Panc1 (cell line): ENCODE data around the gene NFATC3. TPM values are rescaled to one million over a fixed set of nuclear protein-coding genes. Genes with fewer than 3 reads are reported as not detected.
"Not testable (repeated sequence)": the region's sequence is repeated elsewhere in the genome, so short reads cannot be mapped to it uniquely, and the experiment has no call there.

Source experiments
- ATAC-seq: fragments of 200-7000 bp; cut with Tn5 transposase; 2 replicates; pipeline ENCODE4 v1.9.1; 2020; ENCODE audit warnings: mild to moderate bottlenecking, moderate library complexity
- BruUV-seq: library from RNA; stranded (reverse); fragments of 400-500 nt; replicated peaks from 2 replicates; lab custom pipeline; 2021; lab: Mats Ljungman, UMichigan
- CTCF ChIA-PET: fragments of 300-600 bp; sonication (Branson Sonifier 250); formaldehyde crosslinking; loops from one replicate; lab custom pipeline; 2022; ENCODE audit warnings: antibody characterized with exemption; lab: Charles Lee
- POLR2A ChIA-PET: fragments of 300-600 bp; sonication (Branson Sonifier 250); formaldehyde crosslinking; loops from one replicate; lab custom pipeline; 2022; ENCODE audit warnings: antibody characterized with exemption; lab: Charles Lee
- DNase-seq: peaks from one replicate; pipeline ENCODE4 v3.0.0-alpha.2; 2010; ENCODE audit warnings: low read depth, low spot score
- H3K27ac ChIP-seq: 2 replicates; pipeline ENCODE4 v1.5.1; 2011; ENCODE audit warnings: mild to moderate bottlenecking, low read length, inconsistent platforms
- H3K27me3 ChIP-seq: fragments of 200-500 bp; sonication (Bioruptor generic); 2 replicates; pipeline ENCODE4 v1.6.0; 2014; ENCODE audit warnings: low read length, inconsistent platforms; ENCODE audit not compliant: control insufficient read depth, insufficient read depth
- H3K36me3 ChIP-seq: fragments of 200-500 bp; sonication (Bioruptor generic); 2 replicates; pipeline ENCODE4 v1.5.1; 2014; ENCODE audit warnings: inconsistent platforms, mild to moderate bottlenecking, low read length, moderate library complexity; ENCODE audit not compliant: control insufficient read depth, insufficient read depth
- H3K4me1 ChIP-seq: 2 replicates; pipeline ENCODE4 v1.5.1; 2011; ENCODE audit warnings: inconsistent platforms, mild to moderate bottlenecking, low read length, moderate library complexity; ENCODE audit not compliant: control insufficient read depth, insufficient read depth
- H3K4me3 ChIP-seq, 2 experiments: 2 replicates each; pipeline ENCODE4 v1.5.1; 2011 to 2012; ENCODE audit warnings: low read depth in 2 of 2, low read length in 2 of 2, mild to moderate bottlenecking in 2 of 2, inconsistent platforms in 1 of 2, moderate library complexity in 1 of 2
- H3K9me3 ChIP-seq: fragments of 200-500 bp; sonication (Bioruptor generic); 2 replicates; pipeline ENCODE4 v1.5.1; 2014; ENCODE audit warnings: low read depth, mild to moderate bottlenecking, inconsistent platforms, low read length, moderate library complexity; ENCODE audit not compliant: control insufficient read depth, insufficient read depth
- CTCF ChIP-seq: fragments of 450-650 bp; IDR thresholded peaks from 2 replicates; pipeline ENCODE4 v1.5.1; 2017; ENCODE audit warnings: mild to moderate bottlenecking
- POLR2AphosphoS5 ChIP-seq: IDR thresholded peaks from 2 replicates; pipeline ENCODE4 v1.6.1; 2012; ENCODE audit warnings: mild to moderate bottlenecking, low read depth, low read length, moderate library complexity
- REST ChIP-seq, 2 experiments: IDR thresholded peaks; 2 replicates each; pipeline ENCODE4 v1.6.1; 2011 to 2012; ENCODE audit warnings: low read depth in 2 of 2, control low read depth in 1 of 2, low read length in 1 of 2, mild to moderate bottlenecking in 1 of 2, moderate library complexity in 1 of 2; ENCODE audit not compliant: insufficient read depth in 1 of 2
- SIN3A ChIP-seq: IDR thresholded peaks from 2 replicates; pipeline ENCODE4 v1.6.1; 2012; ENCODE audit warnings: low read depth, mild to moderate bottlenecking, low read length, moderate library complexity, borderline replicate concordance; ENCODE audit not compliant: insufficient read depth
- TCF7L2 ChIP-seq: IDR thresholded peaks from 2 replicates; pipeline ENCODE4 v1.6.1; 2011; ENCODE audit warnings: mild to moderate bottlenecking, low read depth, low read length, inconsistent platforms
- in situ Hi-C: cut with HindIII; loops from 2 replicates; pipeline ENCODE4 v1.10.0; 2016; ENCODE audit warnings: low sequenced_read_pairs, low pct_unique_long_range_greater_than_20kb
- intact Hi-C: fragments of 100-400 bp; cut with micrococcal nuclease; formaldehyde crosslinking; loops from one replicate; pipeline ENCODE4 v1.10.0; 2022; ENCODE audit not compliant: unreplicated experiment
- total RNA-seq: library from RNA; stranded (reverse); gene quantifications from one replicate; pipeline ENCODE4 v1.2.1, GENCODE V29; 2021; ENCODE audit not compliant: unreplicated experiment

The NFATC3 gene
- total RNA-seq, 1 experiment from 2014 or later = 24.8 TPM

GRCh38 chr16:68110611-68111010 is 25.4 kb downstream of the NFATC3 start:
- ATAC-seq, in situ Hi-C loops, POLR2A ChIA-PET, H3K27me3 ChIP-seq, H3K4me3 ChIP-seq, intact Hi-C loops, H3K36me3 ChIP-seq, DNase-seq, H3K4me1 ChIP-seq, H3K9me3 ChIP-seq, H3K27ac ChIP-seq, CTCF ChIA-PET, BruUV-seq: not testable (repeated sequence)

- POLR2A ChIA-PET = no interaction called here
- CTCF ChIA-PET = no interaction called here
- intact Hi-C loops (no loop called here), in situ Hi-C loops (no loop called here)
- no peak for TF ChIP-seq CTCF
- no peak for TF ChIP-seq POLR2AphosphoS5
- TF ChIP-seq SIN3A = no peak
- TF ChIP-seq REST (IDR thresholded peaks at IDR 0.05; ENCODE audit: insufficient read depth in 1 of 2, low read depth in 2 of 2, low read length in 1 of 2) = no peak
- TF ChIP-seq TCF7L2 = no peak
- ATAC-seq = no peak
- no TSS peak for BruUV-seq
- H3K36me3 ChIP-seq = no peaks in the 10 kb centered on the region
- no peak for DNase-seq
- H3K4me1 ChIP-seq = no peaks in the 10 kb centered on the region
- H3K9me3 ChIP-seq = no peaks in the 10 kb centered on the region; the same call in 1 of the 2 replicates
- no peak overlapping the region for H3K4me3 ChIP-seq
- no peaks in the 10 kb centered on the region for H3K27me3 ChIP-seq
- no peak overlapping the region for H3K27ac ChIP-seq
Measured at GRCh38 chr16:68111379-68111778, 26.2 kb downstream of the NFATC3 start.

GRCh38 chr16:68113059-68113761 is 28.0 kb downstream of the NFATC3 start:
- no peak overlapping the region for H3K4me3 ChIP-seq
- TF ChIP-seq REST (IDR thresholded peaks at IDR 0.05; ENCODE audit: insufficient read depth in 1 of 2, low read depth in 2 of 2, low read length in 1 of 2) = no peak
- TF ChIP-seq SIN3A = no peak
- no peak for TF ChIP-seq POLR2AphosphoS5
- no peak for TF ChIP-seq CTCF
- TF ChIP-seq TCF7L2 = no peak
- no peak for ATAC-seq
- BruUV-seq = no TSS peak
- DNase-seq = no peak
- ChIA-PET CTCF (no interaction called here), POLR2A (no interaction called here)
- intact Hi-C loops = no loop called here
- H3K4me1 ChIP-seq = no peaks in the 10 kb centered on the region
- H3K36me3 ChIP-seq = no peaks in the 10 kb centered on the region
- no peaks in the 10 kb centered on the region; the same call in 1 of the 2 replicates for H3K9me3 ChIP-seq
- H3K27me3 ChIP-seq = no peaks in the 10 kb centered on the region
- H3K27ac ChIP-seq = no peak overlapping the region
- in situ Hi-C loops = no loop called here
